GM18867 (cell line): ENCODE data around the gene HS3ST3B1.
A peak's percentile ranks its signal among the peaks of the same experiment; 100 is the strongest.

Experiments
- ATAC-seq: cut with Tn5 transposase; IDR thresholded peaks from one replicate; pipeline ENCODE4 v1.9.1; 2021; ENCODE audit warnings: mild to moderate bottlenecking, moderate library complexity; ENCODE audit not compliant: unreplicated experiment

The HS3ST3B1 gene

GRCh38 chr17:14300575-14301278, at the start of gene HS3ST3B1:
HS3ST3B1 (plus strand) TSS chr17:14301081; CDS start chr17:14301519, 438 bp downstream.
- ATAC-seq, result peak; percentile 82

- no peak for ATAC-seq
These were observed 39.5 kb upstream of the HS3ST3B1 start for GRCh38 chr17:14261406-14261805.

DNA sequence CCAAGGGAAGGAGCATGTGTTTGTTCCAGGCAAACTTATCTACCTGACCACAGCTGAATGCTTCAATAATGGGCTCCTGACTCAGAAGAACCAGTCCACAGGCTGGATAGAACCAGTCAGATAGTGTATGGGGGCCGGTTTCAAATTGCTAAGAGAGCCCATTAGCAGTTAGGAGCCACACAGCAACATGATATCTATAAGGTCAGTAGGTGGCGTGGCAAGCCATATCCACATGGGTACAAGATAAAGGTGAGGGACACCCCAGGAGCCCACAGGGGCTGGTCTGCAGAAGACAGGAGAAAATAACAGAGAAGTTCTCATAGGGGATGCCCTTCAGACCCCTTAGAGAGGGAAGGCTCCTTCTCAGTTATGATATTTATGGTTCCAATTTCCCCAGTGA, 32.6 kb upstream of the HS3ST3B1 start:
- ATAC-seq, result no peak

DNA sequence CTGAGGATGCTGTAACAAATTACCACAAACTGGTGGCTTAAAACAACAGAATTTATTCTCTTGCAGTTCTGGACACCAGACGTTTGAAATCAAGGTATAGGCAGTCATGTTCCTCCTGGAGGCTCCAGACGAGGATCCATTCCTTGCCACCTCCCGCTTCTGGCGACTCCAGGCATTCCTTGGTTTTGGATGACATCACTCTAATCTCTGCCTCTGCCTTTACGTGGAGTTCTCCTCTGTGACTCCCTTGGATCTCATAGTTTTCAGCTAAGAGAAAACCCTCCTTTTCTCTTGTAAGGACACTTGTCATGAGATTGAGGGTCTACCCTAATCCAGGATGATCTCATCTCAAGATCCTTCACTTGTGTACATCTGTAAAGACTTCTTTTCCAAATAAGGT, 31.4 kb upstream of the HS3ST3B1 start:
- ATAC-seq, result no peak

DNA sequence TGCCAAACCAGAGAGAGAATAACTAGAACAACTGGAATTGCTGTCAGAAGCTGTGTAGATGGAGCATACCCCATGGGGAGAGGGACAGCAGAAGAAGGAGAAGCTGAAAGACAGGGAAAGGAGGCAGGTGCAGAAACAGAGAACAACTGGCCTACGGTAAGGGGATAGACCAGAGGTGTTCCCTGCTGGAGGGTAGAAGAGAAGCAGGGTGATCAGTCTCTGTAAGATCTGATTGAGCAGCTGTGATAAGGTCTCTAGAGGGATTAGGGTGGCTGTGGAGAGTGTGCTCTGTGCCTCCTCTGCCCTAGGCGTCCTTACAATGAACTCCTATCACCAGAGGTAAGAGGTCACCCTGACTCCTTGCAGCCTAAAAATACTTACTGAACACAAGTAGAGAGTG, 30.4 kb upstream of the HS3ST3B1 start:
- ATAC-seq, result no peak

DNA sequence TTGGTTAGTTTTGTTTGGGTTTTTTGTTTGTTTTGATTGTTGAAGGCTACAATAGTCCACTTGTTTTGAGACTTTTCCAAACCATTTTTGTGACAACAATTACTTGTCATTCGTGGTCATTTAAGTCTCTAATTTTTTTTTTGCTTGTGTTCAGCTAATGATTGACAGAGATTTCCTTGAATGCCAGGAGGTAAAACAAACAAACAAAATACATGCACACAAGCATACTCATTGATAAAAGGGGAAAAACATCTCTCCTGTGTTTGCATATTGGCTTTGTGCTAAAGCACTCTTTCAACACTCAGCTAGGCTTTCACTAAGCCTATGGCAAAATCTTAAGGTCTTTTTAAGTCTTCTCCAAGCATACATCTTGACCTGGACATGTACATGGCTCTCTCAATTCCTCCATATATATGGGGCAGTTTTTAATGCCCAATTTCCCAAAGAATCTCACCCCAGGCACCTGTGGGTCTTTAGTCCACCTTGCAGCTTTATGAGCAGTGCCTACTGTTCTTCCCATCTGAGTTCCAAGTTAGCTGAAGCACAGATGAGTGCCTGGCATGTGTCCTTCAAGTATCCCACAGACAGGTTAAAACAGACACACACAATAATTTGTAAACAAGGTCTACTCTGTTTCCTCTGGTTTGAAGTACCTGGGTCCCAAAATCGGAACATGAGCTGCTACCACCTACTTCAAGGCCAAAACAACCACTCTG, 24.2 kb upstream of the HS3ST3B1 start:
- ATAC-seq, result no peak

DNA sequence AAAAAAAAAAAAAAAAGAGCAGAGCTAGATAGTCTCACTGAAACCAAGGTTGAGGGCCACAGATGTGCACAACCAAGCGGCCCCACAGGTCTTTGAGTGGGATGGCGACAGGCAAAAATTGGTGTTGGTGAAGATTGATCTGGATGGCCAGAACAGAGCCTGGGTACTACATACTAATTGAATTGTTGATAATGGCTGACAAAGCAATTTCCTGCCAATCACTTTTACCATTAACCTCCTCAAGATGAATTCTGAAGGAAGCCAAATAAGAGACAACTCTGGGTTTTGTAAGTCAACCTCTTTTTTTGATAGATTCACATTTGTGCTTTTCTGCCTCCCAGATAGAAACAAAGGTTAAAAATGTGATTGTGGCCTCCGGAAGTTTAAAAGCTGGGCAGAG, 19.4 kb upstream of the HS3ST3B1 start:
- ATAC-seq, result no peak

DNA sequence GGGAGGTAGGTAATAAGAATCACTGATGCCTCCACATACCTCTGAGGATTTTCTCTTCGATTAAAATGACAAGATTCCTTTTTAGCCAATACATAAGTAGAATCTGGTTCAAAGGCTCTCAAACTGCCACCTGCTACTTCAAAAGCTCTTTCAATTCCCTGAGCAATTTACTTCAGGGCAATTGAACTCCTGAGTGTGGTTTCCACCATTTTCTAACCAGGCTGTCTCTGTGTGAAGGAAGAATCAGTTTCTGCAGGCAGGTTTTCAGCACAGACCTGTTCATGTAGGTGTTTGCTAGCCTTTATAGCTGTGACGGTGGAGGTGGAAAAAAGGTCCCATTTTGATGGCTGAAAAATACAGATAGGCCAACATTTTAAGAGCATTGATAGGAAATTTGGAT, 18.2 kb upstream of the HS3ST3B1 start:
- no peak for ATAC-seq

DNA sequence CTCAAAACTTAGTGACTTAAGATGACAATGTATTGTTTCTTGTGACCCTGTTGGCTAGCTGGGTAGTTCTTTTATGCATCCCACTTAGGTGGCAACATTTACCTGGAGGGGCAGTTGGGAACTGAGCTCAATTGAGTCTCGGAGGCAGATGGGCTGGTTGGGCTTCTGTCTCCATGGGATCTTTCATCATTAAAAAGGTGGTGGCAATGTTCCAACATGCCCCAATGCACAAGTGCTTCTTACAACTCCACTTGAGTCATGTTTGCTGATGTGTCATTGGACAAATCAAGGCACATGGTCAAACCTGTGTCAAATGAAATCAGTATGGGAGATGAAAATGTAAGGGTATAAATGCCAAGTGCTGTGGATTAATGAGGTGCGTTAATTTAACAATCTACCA, 11.7 kb upstream of the HS3ST3B1 start:
- no peak for ATAC-seq

DNA sequence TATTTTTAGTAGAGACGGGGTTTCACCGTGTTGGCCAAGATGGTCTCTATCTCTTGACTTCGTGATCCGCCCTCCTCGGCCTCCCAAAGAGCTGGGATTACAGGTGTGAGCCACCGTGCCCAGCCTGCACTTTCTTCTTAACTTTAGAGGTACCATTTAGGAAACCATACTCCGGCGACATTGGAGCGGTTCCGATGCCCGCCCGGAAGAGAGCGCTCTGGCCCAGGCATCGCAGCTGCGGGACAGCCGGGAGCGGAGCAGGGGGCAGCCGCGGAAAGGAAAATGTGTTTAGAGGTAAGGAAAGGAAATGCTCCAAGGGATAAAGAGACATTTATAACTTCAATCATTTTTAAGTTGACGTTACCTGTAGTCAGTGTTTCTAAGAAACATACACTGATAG, 6.0 kb upstream of the HS3ST3B1 start:
- no peak for ATAC-seq

- ATAC-seq, result no peak
These were observed 5.2 kb upstream of the HS3ST3B1 start for GRCh38 chr17:14295676-14296075.

GRCh38 chr17:14296166-14296910, 4.5 kb upstream of the HS3ST3B1 start:
- ATAC-seq, result no peak

- ATAC-seq, result no peak
These were observed 3.6 kb upstream of the HS3ST3B1 start for GRCh38 chr17:14297161-14297851.

DNA sequence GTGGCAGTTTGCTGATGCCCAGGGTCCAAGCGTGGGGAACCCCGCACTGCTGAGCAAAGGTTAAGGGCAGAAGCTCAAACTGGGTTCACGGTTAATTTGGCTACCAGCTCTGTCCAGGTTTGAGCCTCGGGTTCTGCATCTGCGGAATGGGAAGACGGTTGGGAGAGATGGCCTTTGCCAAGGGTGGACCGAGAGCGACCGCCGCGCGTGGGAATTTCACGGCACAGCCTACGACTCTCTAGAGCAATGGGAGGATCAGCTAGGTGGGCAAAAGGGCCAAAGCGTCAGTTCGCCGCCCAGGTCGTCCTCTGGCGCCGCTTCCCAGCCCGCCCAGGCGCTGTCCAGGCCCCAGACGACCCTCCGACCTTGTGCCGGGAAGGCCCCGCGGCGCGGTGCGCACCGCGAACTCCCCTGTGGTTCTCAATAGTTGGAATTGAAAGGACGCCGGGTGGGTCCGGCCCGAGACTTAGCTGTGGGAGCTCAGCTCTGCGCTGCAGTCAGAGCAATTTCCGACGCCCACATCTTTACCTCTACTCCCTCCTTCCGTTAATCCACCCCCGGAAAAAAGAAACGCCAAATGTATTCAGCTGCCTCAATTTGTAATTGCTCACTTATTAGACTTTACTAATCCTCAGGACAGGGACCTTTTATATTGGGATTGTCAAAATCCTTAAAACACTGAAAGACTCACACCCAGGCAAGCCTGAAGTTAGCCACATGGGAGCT, 2.5 kb upstream of the HS3ST3B1 start:
- no peak for ATAC-seq

GRCh38 chr17:14298947-14299279, 2.0 kb upstream of the HS3ST3B1 start:
- ATAC-seq, result no peak

- ATAC-seq, result no peak
These were observed 1.4 kb upstream of the HS3ST3B1 start for GRCh38 chr17:14299280-14300141.

DNA sequence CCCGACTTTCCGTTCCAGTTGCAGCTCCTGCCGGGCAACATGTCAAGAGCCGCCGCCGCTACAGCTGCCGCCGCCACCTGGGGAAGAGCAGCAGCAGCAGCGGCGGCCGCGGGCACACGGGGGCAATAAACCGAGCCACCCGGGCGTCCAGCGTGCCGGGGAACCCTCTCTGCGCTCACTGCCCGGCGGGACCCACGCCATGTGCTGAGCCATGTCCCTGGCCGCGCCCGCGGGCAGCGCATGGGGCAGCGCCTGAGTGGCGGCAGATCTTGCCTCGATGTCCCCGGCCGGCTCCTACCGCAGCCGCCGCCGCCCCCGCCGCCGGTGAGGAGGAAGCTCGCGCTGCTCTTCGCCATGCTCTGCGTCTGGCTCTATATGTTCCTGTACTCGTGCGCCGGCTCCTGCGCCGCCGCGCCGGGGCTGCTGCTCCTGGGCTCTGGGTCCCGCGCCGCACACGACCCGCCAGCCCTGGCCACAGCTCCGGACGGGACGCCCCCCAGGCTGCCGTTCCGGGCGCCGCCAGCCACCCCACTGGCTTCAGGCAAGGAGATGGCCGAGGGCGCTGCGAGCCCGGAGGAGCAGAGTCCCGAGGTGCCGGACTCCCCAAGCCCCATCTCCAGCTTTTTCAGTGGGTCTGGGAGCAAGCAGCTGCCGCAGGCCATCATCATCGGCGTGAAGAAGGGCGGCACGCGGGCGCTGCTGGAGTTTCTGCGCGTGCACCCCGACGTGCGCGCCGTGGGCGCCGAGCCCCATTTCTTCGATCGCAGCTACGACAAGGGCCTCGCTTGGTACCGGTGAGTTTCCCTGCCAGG, 604 bp downstream of the HS3ST3B1 start:
- ATAC-seq, result peak; percentile 7

DNA sequence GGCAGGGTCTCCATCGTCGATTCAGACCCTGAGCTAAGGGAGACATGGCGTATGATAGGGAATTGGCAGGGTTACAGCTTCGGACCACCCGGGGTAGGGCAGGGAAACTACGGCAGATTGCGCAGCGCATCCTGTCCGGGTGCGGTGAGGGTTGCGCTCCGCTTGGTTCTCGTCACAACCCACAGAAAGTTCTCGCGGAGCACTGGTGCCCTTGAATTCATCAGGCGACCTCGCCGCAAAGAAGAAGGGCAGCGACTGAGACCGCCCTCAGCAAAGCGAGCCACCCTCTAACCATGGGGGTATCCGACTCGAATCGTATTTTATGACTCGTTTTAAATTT, 1.2 kb downstream of the HS3ST3B1 start:
- peak; percentile 25 for ATAC-seq
